HEK293T (cell line): ENCODE data around the gene CLSTN1.

Experiments used
- ARNT ChIP-seq: fragments of 450-650 bp; IDR thresholded peaks from 2 replicates; pipeline ENCODE4 v1.6.1; 2017; ENCODE audit warnings: mild to moderate bottlenecking
- BHLHE40 ChIP-seq: fragments of 450-650 bp; IDR thresholded peaks from 2 replicates; pipeline ENCODE4 v1.6.1; 2016; ENCODE audit warnings: mild to moderate bottlenecking, moderate library complexity, borderline replicate concordance
- CTBP1 ChIP-seq: fragments of 450-650 bp; IDR thresholded peaks from 2 replicates; pipeline ENCODE4 v1.6.1; 2016; ENCODE audit warnings: borderline replicate concordance
- ELF4 ChIP-seq: fragments of 450-650 bp; IDR thresholded peaks from 2 replicates; pipeline ENCODE4 v1.6.1; 2017; ENCODE audit warnings: antibody characterized with exemption
- FOXA1 ChIP-seq: fragments of 450-650 bp; IDR thresholded peaks from 2 replicates; pipeline ENCODE4 v1.6.1; 2016; ENCODE audit warnings: mild to moderate bottlenecking
- FOXK2 ChIP-seq: fragments of 450-650 bp; IDR thresholded peaks from 2 replicates; pipeline ENCODE4 v1.6.1; 2016; ENCODE audit warnings: mild to moderate bottlenecking
- FOXM1 ChIP-seq: fragments of 450-650 bp; IDR thresholded peaks from 2 replicates; pipeline ENCODE4 v1.6.1; 2017; ENCODE audit warnings: mild to moderate bottlenecking, borderline replicate concordance
- LEF1 ChIP-seq: fragments of 450-650 bp; IDR thresholded peaks from 2 replicates; pipeline ENCODE4 v1.6.1; 2017; ENCODE audit warnings: mild to moderate bottlenecking, borderline replicate concordance
- SP1 ChIP-seq: fragments of 450-650 bp; IDR thresholded peaks from 2 replicates; pipeline ENCODE4 v1.6.1; 2017
- SUZ12 ChIP-seq: fragments of 450-650 bp; IDR thresholded peaks from 2 replicates; pipeline ENCODE4 v1.6.1; 2016; ENCODE audit warnings: mild to moderate bottlenecking
- TARDBP ChIP-seq: fragments of 450-650 bp; IDR thresholded peaks from 2 replicates; pipeline ENCODE4 v1.6.1; 2016
- TF ChIP-seq, protein P1 (sequence below): fragments of 450-650 bp; IDR thresholded peaks from 2 replicates; pipeline ENCODE4 v1.6.1; 2016

DNA sequence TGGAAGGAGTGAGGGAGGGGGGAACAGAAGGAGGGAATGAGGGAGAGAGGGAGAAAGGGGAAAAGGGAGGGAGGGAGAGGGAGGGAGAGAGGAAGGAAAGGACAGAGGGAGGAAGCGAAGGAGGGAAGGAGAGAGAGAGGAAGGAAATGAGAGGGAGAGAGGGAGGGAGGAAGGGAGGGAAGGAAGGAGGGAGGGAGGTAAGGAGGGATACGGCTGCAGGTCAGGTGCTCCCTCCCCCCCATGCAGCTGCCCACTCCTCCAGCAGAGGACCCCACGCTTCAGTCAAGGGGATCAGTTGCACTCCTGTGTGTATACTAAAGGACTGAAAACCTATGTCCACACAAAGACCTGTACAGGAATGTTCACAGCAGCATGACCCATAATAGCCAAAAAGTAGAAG, 54.8 kb downstream of the CLSTN1 start:
- TF ChIP-seq FOXM1 (no peak), TARDBP (no peak), BHLHE40 (no peak), FOXA1 (no peak), CTBP1 (no peak), SP1 (no peak), FOXK2 (no peak), SUZ12 (no peak), LEF1 (no peak), ELF4 (no peak), ARNT (no peak)
- TF ChIP-seq, protein P1, sequence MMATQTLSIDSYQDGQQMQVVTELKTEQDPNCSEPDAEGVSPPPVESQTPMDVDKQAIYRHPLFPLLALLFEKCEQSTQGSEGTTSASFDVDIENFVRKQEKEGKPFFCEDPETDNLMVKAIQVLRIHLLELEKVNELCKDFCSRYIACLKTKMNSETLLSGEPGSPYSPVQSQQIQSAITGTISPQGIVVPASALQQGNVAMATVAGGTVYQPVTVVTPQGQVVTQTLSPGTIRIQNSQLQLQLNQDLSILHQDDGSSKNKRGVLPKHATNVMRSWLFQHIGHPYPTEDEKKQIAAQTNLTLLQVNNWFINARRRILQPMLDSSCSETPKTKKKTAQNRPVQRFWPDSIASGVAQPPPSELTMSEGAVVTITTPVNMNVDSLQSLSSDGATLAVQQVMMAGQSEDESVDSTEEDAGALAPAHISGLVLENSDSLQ = no peak
